Testis (tissue), 2 donors: Measurements from ENCODE around the gene INPP1.

Experiments
- POLR2A ChIP-seq: fragments of 450-650 bp; IDR thresholded peaks from one replicate; pipeline ENCODE4 v1.6.1; 2017; ENCODE audit warnings: antibody characterized with exemption, mild to moderate bottlenecking, moderate library complexity
- TF ChIP-seq, protein P1 (sequence below), 3 experiments: fragments of 450-650 bp in 2 of 3; fragments of 200-600 bp in 1 of 3; sonication (generic) in 1 of 3; IDR thresholded peaks; one replicate each; pipeline ENCODE4 v1.5.1; 2016 to 2019; ENCODE audit warnings: antibody characterized with exemption in 3 of 3, mild to moderate bottlenecking in 2 of 3, moderate library complexity in 1 of 3

DNA sequence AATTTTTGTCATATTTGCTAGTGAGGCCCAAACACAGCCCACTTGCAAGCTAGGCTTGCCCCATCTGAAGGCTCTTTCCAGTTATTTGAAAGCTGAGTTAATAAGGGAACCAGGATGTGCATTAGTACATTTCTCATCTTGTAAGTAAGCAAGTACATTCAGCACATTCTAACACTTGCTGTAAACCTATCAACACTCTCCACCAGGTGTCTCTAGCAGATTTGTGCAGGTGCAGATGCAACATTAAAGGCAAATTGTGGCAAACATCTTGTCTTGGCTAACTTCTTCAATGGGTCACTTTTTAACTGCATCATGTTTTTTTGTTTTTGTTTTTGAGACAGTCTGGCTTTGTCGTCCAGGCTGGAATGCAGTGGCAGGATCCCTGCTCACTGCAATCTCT lies 39.5 kb downstream of the INPP1 start:
- TF ChIP-seq, protein P1, sequence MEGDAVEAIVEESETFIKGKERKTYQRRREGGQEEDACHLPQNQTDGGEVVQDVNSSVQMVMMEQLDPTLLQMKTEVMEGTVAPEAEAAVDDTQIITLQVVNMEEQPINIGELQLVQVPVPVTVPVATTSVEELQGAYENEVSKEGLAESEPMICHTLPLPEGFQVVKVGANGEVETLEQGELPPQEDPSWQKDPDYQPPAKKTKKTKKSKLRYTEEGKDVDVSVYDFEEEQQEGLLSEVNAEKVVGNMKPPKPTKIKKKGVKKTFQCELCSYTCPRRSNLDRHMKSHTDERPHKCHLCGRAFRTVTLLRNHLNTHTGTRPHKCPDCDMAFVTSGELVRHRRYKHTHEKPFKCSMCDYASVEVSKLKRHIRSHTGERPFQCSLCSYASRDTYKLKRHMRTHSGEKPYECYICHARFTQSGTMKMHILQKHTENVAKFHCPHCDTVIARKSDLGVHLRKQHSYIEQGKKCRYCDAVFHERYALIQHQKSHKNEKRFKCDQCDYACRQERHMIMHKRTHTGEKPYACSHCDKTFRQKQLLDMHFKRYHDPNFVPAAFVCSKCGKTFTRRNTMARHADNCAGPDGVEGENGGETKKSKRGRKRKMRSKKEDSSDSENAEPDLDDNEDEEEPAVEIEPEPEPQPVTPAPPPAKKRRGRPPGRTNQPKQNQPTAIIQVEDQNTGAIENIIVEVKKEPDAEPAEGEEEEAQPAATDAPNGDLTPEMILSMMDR (IDR thresholded peaks at IDR 0.05) = peak in 2 of 3 experiments; percentile 46 to 47
- no peak for TF ChIP-seq POLR2A
